Measurements from ENCODE around the gene HHAT. TPM values are rescaled to one million over a fixed set of nuclear protein-coding genes. Genes with fewer than 3 reads are reported as not detected.

The HHAT gene
- total and polyA plus RNA-seq, 2 of the 4 experiments (the other 2 are of a cell fraction) = 1.7 to 2.5 TPM

DNA sequence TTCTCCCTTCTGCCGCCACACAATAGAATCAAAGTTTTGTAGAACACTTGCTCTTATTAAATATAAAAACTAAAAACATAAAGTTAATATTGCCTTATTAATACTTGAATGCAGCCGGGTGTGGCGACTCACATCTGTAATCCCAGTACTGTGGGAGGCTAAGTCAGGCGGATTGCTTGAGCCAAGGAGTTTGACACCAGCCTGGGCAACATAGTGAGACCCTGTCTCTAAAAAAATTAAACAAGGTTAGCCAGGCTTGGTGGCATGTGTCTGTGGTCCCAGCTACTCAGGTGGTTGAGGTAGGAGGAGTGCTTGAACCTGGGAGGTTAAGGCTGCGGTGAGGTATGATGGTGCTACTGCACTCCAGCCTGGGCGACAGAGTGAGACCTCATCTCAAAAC lies 13.2 kb upstream of the HHAT start:
- Histone ChIP-seq H2BK15ac (ENCODE audit: low read depth, low read length) (no peak overlapping the region), H3K23ac (ENCODE audit: low read depth, low read length) (no peak overlapping the region), H3K9me3 (ENCODE audit: control insufficient read depth, insufficient read depth, low read length) (no peaks in the 10 kb centered on the region), H3K79me1 (ENCODE audit: low read depth in 1 of 2, low read length in 2 of 2) (no peaks in the 10 kb centered on the region), H3K27me3 (ENCODE audit: control insufficient read depth, insufficient read depth, low read length) (peaks cover 22% of the 10 kb centered on the region), H3K56ac (ENCODE audit: extremely low read depth, insufficient read depth, low read length) (no peak overlapping the region), H4K8ac (ENCODE audit: low read depth in 2 of 2, low read length in 2 of 2) (no peak overlapping the region), H3K36me3 (ENCODE audit: control insufficient read depth, insufficient read depth, low read length) (no peaks in the 10 kb centered on the region), H2AK9ac (replicated peaks; ENCODE audit: low read depth, low read length, poor library complexity) (no peak overlapping the region), H2BK20ac (ENCODE audit: low read depth, low read length) (no peak overlapping the region), H3K18ac (ENCODE audit: low read depth, low read length) (no peak overlapping the region), H3K4me2 (ENCODE audit: low read depth, low read length) (no peak overlapping the region), H3K27ac (ENCODE audit: insufficient read depth, low read length) (no peak overlapping the region), H3K4me1 (ENCODE audit: control insufficient read depth, insufficient read depth, low read length) (0 out of 2 replicates have a peak, but pooled peaks cover 2% of the 10 kb centered on the region), H2BK5ac (ENCODE audit: low read depth, low read length, poor library complexity, severe bottlenecking) (no peak overlapping the region), H4K5ac (ENCODE audit: low read depth, low read length) (no peak overlapping the region), H2AK5ac (ENCODE audit: low read depth, low read length) (no peak overlapping the region), H2AFZ (replicated peaks; ENCODE audit: low read length, poor library complexity) (no peak overlapping the region), H3K4me3 (ENCODE audit: insufficient read depth, low read depth, low read length) (no peak overlapping the region), H3K14ac (replicated peaks; ENCODE audit: low read depth, low read length) (no peak overlapping the region), H3K9ac (ENCODE audit: low read depth, low read length) (no peak overlapping the region), H3K4ac (ENCODE audit: low read depth, low read length) (no peak overlapping the region), H4K20me1 (ENCODE audit: insufficient read depth, low read length) (no peaks in the 10 kb centered on the region), H3K9me1 (ENCODE audit: insufficient read depth, low read length) (no peaks in the 10 kb centered on the region), H4K91ac (ENCODE audit: insufficient read depth, low read depth, low read length) (no peak overlapping the region), H2BK120ac (ENCODE audit: low read depth, low read length) (no peak overlapping the region)
- POLR2A ChIA-PET (ENCODE audit: unreplicated experiment) = no interaction called here
- dilution Hi-C loops (cut with HindIII; ENCODE audit: low sequenced_read_pairs, unreplicated experiment) = no loop called here
- ATAC-seq (ENCODE audit: low read depth) = no peak
- BruUV-seq (replicated peaks) = no TSS peak
- TF ChIP-seq RAD21 (IDR thresholded peaks at IDR 0.05; ENCODE audit: low read length) (no peak), MAZ (IDR thresholded peaks at IDR 0.05; ENCODE audit: borderline replicate concordance, low read depth, low read length) (no peak), CHD1 (IDR thresholded peaks at IDR 0.05; ENCODE audit: low read depth, low read length) (no peak), RCOR1 (IDR thresholded peaks at IDR 0.05; ENCODE audit: insufficient replicate concordance, low read length) (no peak), FOS (IDR thresholded peaks at IDR 0.05; ENCODE audit: low read depth, low read length) (no peak), ELK1 (IDR thresholded peaks at IDR 0.05; ENCODE audit: borderline replicate concordance, low read depth, low read length) (no peak), POLR2A (IDR thresholded peaks at IDR 0.05; ENCODE audit: low read depth, low read length) (no peak), RFX5 (IDR thresholded peaks at IDR 0.05; ENCODE audit: low read depth, low read length) (no peak), MXI1 (IDR thresholded peaks at IDR 0.05; ENCODE audit: borderline replicate concordance, low read depth, low read length) (no peak), BHLHE40 (IDR thresholded peaks at IDR 0.05; ENCODE audit: low read depth, low read length) (no peak), CEBPB (IDR thresholded peaks at IDR 0.05; ENCODE audit: low read depth, low read length) (no peak)
- TF ChIP-seq, protein P1, sequence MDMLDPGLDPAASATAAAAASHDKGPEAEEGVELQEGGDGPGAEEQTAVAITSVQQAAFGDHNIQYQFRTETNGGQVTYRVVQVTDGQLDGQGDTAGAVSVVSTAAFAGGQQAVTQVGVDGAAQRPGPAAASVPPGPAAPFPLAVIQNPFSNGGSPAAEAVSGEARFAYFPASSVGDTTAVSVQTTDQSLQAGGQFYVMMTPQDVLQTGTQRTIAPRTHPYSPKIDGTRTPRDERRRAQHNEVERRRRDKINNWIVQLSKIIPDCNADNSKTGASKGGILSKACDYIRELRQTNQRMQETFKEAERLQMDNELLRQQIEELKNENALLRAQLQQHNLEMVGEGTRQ (IDR thresholded peaks at IDR 0.05; ENCODE audit: low read depth, low read length) = no peak
- intact Hi-C loops (cut with micrococcal nuclease) = no loop called here
- CTCF ChIA-PET = no interaction called here
- in situ Hi-C loops (cut with MboI; ENCODE audit: low sequenced_read_pairs) = loop anchor here (25.0 kb wide), 1 partner anchor 453 kb away; no protein-coding TSS in a partner anchor
- WGBS, 2 experiments (ENCODE audit: extremely low coverage in 2 of 2, insufficient read length in 1 of 2) = no CpG with 5 or more reads among the region's 6 CpGs
- DNase-seq = no peak
